Activated CD8-positive, alpha-beta memory T cell treated with anti-CD3 and anti-CD28 coated beads for 1 hour (primary cell): ENCODE results near the gene HMGCS2.

Experiments
- DNase-seq, 2 donors: peaks; one replicate each; pipeline ENCODE4 v3.0.0-alpha.2; 2020; ENCODE audit warnings: low read depth in 1 of 2; ENCODE audit errors: extremely low read depth in 1 of 2

The HMGCS2 gene

DNA sequence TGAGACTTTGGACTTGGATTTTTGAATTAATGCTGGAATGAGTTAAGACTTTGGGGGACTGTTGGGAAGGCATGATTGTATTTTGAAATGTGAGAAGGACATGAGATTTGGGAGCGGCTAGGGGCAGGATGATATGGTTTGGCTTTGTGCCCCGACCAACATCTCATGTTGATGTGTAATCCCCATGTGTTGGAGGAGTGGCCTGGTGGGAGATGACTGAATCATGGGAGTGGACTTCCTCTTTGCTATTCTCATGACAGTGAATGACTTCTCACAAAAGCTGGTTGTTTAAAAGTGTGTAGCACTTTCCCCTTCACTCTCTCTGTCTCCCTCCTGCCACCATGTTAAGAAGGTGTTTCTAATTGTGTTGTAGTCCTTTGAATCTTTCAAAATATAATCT lies 66.3 kb downstream of the HMGCS2 start:
- no peak for DNase-seq

DNA sequence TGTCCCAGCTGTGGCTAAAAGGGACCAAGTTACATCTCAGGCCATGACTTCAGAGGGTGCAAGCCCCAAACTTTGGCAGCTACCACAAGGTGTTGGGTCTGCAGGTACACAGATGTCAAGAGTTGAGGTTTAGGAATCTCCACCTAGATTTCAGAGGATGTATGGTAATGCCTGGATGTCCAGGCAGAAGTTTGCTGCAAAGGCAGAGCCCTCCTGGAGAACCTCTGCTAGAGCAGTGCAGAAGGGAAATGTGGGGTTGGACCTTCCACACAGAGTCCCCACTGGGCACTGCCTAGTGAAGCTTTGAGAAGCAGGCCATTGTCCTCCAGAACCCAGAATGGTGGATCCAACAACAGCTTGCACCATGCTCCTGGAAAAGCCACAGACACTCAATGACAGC lies 67.0 kb downstream of the HMGCS2 start:
- no peak for DNase-seq

DNA sequence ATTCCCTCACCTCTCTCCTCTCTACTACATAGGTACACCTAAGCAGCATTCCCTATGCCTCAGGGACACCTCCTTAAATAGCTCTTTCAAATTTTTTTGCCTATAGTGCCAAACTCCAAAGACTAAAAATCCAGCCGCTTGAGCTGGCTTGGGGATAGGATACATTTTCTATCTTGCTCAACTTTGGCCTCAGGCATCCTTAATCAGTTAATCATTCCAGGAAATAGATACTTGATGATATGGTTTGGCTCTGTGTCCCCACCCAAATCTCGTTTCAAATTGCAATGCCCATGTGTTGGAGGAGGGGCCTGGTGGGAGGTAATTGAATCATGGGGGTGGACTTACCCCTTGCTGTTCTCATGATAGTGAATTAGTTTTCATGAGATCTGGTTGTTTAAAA lies 68.4 kb downstream of the HMGCS2 start:
- no peak for DNase-seq
